Activated CD8-positive, alpha-beta memory T cell treated with anti-CD3 and anti-CD28 coated beads, Interleukin-2, amount 50 U/mL, for 1 hour (primary cell): ENCODE results near the gene CAPSL.
"Not testable (repeated sequence)": the region's sequence is repeated elsewhere in the genome, so short reads cannot be mapped to it uniquely, and the experiment has no call there.

Experiments used
- DNase-seq: peaks from one replicate; pipeline ENCODE4 v3.0.0-alpha.2; 2020; ENCODE audit errors: extremely low read depth

The CAPSL gene

DNA sequence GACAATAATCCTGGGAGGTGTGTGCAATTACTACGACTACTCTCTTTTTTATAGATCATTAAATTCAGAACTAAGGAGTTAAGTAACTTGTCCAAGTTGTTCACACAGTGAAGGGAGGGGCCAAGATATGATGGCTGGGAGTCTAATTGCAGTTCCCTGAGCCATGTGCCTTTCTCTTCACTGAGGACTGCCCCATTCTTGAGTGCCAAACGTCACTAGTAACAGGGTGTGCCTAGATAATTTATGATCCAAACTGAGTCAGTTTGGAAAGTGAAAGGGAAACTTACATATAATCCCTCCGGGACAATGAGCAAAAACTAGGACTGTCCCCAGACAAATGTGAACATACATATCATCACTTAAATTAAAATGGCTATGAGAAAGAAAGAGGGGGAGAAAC lies 61.5 kb downstream of the CAPSL start:
- DNase-seq: no peak

DNA sequence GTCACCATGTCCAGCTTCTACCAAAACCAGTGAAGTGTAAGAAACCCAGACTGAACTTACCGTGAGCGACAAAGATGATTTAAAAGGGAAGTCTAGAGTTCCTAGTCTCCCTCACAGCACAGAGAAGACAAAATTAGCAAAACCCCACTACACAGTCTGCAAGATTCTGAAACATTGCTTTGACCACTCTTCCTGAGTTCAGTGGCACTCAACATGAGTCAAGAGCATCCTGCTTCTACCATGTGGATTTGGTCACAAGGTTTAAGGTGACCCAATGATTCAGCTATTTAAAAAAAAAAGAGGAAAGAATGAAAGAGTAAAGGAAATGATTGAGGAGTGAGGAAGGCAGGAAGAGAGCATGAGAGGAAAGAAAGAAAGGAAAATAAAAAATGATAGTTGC lies 62.0 kb downstream of the CAPSL start:
- no peak for DNase-seq

DNA sequence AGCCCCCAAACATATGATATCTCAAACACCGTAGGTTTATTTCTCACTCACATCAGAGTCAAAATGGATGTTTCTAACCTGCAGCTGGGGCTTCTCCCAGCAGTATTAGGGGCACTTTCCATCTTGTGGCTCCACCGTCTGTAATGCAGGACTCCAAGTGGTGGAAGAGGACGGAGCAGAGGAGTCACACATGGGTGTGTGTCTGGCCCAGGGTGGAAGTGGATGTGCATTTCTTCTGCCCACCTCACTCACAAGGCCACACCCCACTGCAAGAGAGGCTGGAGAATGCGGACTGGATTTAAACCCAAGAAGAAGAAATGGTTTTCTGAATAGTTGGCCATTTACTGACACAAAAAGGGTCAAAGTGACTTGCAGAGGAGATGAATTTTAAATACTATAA lies 67.8 kb downstream of the CAPSL start:
- DNase-seq: no peak

DNA sequence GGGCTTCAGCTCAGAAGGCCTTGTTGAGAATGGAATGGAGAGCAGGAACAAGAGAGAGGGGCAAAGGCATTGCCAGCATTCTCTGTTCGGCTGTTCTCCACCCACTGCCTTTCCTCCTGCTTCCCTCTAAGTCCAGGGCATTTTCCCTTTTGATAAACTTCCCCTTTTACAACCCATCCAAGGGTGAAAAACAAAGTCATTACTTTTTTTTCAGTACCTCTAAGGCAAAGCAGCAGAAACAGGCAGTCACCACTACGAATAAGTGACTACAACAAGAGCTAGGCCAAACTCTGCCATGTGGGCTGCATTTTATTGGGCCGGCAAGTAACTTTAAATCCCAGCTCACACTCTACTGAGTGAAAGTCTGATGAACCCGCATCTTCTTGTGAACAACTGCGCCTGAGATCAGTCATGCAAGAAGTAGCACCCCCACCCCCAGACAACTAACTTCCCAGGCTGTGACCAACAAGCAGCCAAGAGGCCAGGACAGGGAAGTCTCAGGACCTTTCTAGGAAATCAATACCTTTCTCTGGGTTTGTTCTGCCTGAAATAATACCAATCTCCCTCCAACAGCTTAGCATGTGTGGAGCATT lies 68.6 kb downstream of the CAPSL start:
- no peak for DNase-seq

DNA sequence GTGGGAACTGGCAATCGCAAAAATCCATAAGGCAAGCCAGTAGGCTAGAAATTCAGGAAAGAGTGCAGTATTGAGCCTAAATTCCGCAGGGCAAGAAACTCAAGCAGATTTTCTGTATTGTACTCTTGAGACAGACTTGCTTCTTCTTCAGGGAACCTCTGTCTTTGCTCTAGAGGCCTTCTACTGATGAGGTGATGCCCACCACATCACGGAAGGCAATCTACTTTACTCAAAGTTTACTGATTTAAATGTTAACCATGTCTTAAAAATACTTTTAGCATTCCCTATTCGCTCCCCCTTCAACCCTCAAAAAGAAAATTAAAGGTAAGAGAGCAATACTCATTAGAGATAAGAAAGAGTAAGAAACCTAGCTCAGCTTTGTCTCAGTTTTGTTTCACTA lies 70.4 kb downstream of the CAPSL start:
- DNase-seq: no peak

DNA sequence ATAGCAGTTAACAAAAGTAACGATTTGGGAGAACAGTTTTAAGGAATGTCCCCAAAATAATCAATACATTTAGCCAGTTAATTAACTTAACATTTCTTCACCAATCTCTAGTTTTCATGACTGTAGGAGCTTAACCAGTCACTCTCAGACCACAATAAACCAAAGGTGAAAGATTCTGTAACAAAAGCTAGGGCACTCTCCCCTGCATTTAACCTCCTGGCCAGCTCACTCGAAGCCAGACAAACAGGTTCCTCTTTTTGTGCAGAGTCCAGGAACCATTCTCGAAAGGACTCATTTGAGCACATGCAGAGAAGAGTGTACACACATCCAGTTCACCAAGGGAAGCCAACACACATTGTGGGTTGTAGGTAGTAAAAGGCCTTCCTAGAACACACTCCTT lies 75.3 kb downstream of the CAPSL start:
- DNase-seq: no peak

DNA sequence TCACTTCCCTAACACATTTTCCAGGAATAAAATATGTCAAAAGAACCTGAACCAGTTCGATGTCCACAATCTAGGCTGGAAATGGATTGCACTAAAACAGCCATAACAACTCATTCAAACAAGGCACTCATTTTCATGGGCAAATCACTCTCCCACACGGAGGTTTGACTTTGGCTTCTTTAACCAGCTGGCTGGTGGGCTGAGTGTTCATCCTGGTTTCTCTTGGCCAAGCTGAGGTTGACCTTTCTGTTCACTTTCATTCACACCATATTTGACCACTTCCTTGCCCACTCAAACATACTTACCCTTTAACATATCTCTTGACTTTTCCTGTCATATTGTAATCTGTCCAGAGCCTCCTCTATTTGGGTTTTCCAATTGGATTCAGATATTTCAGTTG lies 76.3 kb downstream of the CAPSL start:
- no peak for DNase-seq

DNA sequence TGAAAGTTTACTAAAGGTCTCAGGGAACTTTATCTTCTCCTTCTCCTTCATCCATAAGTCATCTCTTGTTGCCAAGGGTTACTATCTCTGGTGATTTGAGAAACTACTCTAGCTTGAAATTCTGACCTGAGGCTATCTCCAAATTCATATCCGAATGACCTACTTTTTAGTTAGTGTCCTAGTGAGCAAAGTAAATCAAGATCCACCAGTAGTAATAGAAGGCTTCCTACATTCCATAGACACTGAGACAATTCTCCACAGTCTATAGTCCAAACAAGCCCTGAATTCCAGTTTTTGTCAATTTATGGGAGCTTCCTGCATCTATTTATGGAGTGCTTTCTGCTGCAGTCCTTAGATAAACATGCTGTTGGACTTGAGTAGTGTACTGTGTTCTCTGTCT lies 76.7 kb downstream of the CAPSL start:
- no peak for DNase-seq

DNA sequence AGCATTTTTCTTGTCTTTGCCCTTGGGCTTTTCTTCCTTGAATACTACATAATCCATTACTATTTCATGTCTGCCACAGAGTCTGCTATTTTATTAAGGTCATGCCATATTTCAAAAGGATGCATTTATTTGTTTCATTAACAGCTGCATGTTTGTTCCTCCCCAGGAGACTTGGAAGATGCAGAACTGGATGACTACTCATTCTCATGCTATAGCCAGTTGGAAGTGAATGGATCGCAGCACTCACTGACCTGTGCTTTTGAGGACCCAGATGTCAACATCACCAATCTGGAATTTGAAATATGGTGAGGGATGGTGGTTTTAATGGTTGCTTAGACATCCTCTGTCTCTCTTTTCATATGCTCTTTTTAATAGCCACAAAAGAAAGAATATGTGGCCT lies 77.7 kb downstream of the CAPSL start:
- no peak for DNase-seq

DNA sequence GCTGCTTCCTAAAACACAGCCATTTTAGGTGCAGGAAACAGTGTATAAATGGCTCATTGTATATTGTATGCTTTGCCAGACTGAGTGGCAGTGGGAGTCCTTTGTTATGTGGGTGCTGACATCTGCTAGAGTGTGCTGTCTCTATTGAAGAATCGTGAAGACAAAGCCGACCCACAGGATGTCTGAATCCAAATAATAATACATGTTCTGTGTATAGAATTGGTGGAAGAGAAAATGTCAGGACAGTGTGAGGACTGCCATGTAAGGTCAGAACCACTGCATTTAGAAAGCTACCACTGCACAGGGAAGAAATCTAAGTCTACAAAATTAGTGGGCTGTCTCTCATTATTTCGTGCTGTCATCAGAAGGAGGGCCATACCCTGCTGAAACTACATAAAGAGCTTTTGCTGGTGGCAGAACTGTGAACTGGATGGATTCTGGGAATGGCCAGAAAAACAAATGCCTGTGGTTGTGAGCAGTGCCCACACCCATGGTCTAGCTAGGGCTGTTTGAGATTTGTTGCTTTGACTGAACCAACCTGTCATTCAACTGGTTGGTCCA lies 79.2 kb downstream of the CAPSL start:
- DNase-seq: no peak

DNA sequence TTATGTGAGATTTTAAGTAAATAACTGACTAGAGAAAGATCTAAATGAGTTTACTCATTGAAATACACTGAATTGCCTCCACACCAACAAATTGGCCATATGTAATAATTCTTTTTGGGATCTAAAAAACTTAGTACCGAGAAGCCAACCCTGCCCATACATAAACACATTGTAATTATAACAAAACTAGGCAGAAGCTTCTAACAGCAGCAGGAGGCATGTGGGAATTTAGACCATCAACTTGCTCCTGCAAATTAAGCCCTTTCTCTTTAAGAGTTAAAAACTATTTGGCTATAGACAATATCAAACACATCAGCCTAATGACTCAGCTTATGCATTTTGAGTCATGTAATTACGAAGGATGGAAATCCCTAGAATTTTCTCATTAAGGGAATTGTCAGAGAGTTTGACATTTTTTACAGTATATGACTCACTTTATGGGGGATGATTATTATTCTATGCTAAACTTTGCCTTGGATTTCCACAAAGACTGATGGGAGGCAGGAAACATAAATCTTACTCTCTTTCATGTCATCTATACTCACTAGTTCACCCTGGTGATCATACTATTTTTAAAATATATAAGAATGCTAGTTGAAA lies 80.7 kb downstream of the CAPSL start:
- DNase-seq: no peak

DNA sequence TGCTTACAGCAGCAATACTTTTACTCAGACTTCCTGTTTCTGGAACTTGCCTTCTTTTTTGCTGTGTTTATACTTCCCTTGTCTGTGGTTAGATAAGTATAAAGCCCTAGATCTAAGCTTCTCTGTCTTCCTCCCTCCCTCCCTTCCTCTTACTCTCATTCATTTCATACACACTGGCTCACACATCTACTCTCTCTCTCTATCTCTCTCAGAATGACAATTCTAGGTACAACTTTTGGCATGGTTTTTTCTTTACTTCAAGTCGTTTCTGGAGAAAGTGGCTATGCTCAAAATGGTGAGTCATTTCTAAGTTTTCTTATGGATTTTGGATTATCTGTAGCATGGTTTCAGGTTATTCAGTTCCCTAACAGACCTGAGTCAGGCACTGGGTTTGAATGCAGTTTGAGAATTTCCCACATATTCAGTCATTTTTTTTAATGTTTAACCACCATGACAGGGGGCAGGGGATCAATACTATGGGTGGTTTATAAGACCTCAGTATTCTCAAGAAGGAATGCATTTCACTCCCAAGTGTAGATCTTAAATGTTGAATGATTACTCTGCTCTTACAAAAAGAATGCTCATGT lies 81.6 kb downstream of the CAPSL start, which contains the start of gene IL7R:
Gene IL7R (plus strand): TSS at position 127 of the 587 bp plus-strand sequence. CDS start 87 bp downstream, at position 214.
- DNase-seq: no peak

DNA sequence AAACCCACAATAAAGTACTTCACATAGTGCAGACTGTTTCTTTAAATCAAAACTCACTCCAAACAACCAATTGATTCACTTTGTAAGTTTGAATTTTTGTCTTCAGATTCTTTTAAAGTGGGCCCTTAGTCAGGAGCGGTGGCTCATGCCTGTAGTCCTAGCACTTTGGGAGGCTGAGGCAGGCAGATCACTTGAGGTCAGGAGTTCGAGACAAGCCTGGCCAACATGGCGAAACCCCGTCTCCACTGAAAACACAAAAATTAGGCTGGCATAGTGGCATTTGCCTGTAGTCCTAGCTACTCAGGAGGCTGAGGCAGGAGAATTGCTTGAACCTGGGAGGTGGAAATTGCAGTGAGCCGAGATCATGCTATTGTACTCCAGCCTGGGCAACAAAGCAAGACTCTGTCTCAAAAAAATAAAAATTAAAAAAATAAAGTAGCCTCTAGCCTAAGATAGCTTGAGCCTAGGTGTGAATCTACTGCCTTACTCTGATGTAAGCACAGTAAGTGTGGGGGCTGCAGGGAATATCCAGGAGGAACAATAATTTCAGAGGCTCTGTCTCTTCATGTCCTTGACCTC lies 82.1 kb downstream of the CAPSL start:
- not testable (repeated sequence) for DNase-seq

DNA sequence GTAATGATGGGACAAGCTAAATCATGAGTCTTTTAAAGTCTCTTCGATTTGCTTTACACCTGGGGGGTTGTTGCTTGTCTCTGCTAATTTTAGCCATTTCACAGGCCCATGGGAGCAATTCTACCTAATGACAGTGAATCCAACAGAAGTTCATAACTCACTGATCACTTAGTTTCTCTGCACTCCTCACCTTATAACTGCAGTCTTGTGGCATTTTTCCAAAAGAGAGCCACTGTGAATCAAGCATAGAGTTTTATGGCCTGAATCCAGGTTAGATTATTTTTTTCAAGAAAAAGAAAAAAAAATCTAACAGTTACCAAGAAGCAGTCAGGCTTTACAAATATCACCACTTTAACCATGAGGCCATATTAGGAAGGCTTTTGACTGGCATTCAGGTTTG lies 83.2 kb downstream of the CAPSL start:
- no peak for DNase-seq
